OCI-LY7 (cell line): ENCODE measurements around the gene SH2D3C. TPM values are rescaled to one million over a fixed set of nuclear protein-coding genes. Genes with fewer than 3 reads are reported as not detected.
A peak's percentile ranks its signal among the peaks of the same experiment; 100 is the strongest.

Experiments
- BruUV-seq: library from RNA; stranded (reverse); fragments of 400-500 nt; replicated peaks from 2 replicates; lab custom pipeline; 2021; lab: Mats Ljungman, UMichigan
- CTCF ChIA-PET: fragments of 300-600 bp; sonication (Branson Sonifier 250); formaldehyde crosslinking; loops from one replicate; lab custom pipeline; 2022; ENCODE audit warnings: antibody characterized with exemption; ENCODE audit not compliant: unreplicated experiment; lab: Charles Lee
- POLR2A ChIA-PET: fragments of 300-600 bp; sonication (Branson Sonifier 250); formaldehyde crosslinking; loops from one replicate; lab custom pipeline; 2022; ENCODE audit warnings: antibody characterized with exemption; lab: Charles Lee
- DNase-seq: peaks from one replicate; pipeline ENCODE4 v3.0.0-alpha.2; 2015; ENCODE audit warnings: low spot score
- H2AFZ ChIP-seq: fragments of 200-600 bp; sonication (generic), shearing (Covaris generic); 2 replicates; pipeline ENCODE4 v1.6.1; 2014; ENCODE audit warnings: mild to moderate bottlenecking, antibody characterized with exemption, low read length, moderate library complexity
- H3K27ac ChIP-seq: fragments of 200-600 bp; sonication (generic); 2 replicates; pipeline ENCODE4 v1.5.1; 2014; ENCODE audit warnings: mixed run types, low read depth, mild to moderate bottlenecking, moderate library complexity, low read length, inconsistent platforms; ENCODE audit not compliant: poor library complexity, severe bottlenecking
- H3K36me3 ChIP-seq: fragments of 200-600 bp; sonication (generic); 2 replicates; pipeline ENCODE4 v1.6.1; 2014; ENCODE audit warnings: mild to moderate bottlenecking, antibody characterized with exemption, low read length, moderate library complexity, mixed read lengths; ENCODE audit not compliant: insufficient read depth
- H3K4me1 ChIP-seq: fragments of 200-600 bp; sonication (generic); 2 replicates; pipeline ENCODE4 v1.5.1; 2014; ENCODE audit warnings: mild to moderate bottlenecking, low read length; ENCODE audit not compliant: insufficient read depth, poor library complexity, severe bottlenecking
- H3K4me2 ChIP-seq: fragments of 200-600 bp; sonication (generic); 2 replicates; pipeline ENCODE4 v1.6.1; 2014; ENCODE audit warnings: mild to moderate bottlenecking, low read length
- H3K4me3 ChIP-seq: fragments of 200-600 bp; sonication (generic); 2 replicates; pipeline ENCODE4 v1.5.1; 2014; ENCODE audit warnings: mild to moderate bottlenecking, low read depth, low read length; ENCODE audit not compliant: poor library complexity, severe bottlenecking
- H3K79me2 ChIP-seq: fragments of 200-600 bp; sonication (generic); 2 replicates; pipeline ENCODE4 v1.6.1; 2016; ENCODE audit warnings: low read depth, mild to moderate bottlenecking, low read length, moderate library complexity, mixed read lengths; ENCODE audit not compliant: insufficient read depth
- H3K9me2 ChIP-seq: fragments of 200-600 bp; sonication (generic); 2 replicates; pipeline ENCODE4 v1.6.1; 2016; ENCODE audit warnings: mild to moderate bottlenecking, low read length, mixed read lengths; ENCODE audit not compliant: insufficient read depth
- H3K9me3 ChIP-seq: fragments of 200-600 bp; sonication (generic); 2 replicates; pipeline ENCODE4 v1.6.1; 2014; ENCODE audit warnings: mild to moderate bottlenecking, mixed run types, low read length, mixed read lengths
- H4K20me1 ChIP-seq: fragments of 200-600 bp; sonication (generic); 2 replicates; pipeline ENCODE4 v1.6.1; 2014; ENCODE audit warnings: mild to moderate bottlenecking, antibody characterized with exemption, low read length, moderate library complexity, mixed read lengths; ENCODE audit not compliant: insufficient read depth
- CTCF ChIP-seq: fragments of 200-600 bp; sonication (generic); conservative IDR thresholded peaks from 2 replicates; pipeline ENCODE4 v1.5.1; 2014; ENCODE audit warnings: mild to moderate bottlenecking, antibody characterized with exemption, low read length, moderate library complexity, mixed read lengths
- EZH2phosphoT487 ChIP-seq: fragments of 200-600 bp; sonication (generic); IDR thresholded peaks from 2 replicates; pipeline ENCODE4 v1.6.1; 2018; ENCODE audit warnings: low read depth, borderline replicate concordance, mild to moderate bottlenecking, mixed run types, antibody characterized with exemption, low read length, moderate library complexity, mixed read lengths
- intact Hi-C: fragments of 100-400 bp; cut with micrococcal nuclease; formaldehyde crosslinking; loops from one replicate; pipeline ENCODE4 v1.10.0; 2022; ENCODE audit not compliant: unreplicated experiment
- total RNA-seq, 2 experiments: library from RNA; depleted of rRNA in 1 of 2; stranded (reverse); fragments of >200 nt in 1 of 2; shearing (Covaris generic) in 1 of 2; gene quantifications; 2 replicates each; pipeline ENCODE4 v1.2.3, GENCODE V29; 2014 to 2022

The SH2D3C gene
- total RNA-seq, 2 experiments from 2014 or later: 40.0 to 45.7 TPM

- POLR2A ChIA-PET: interaction anchor here (0.8 to 2.6 kb wide), 3 partner anchors 9 to 135 kb away, joined by 3 to 8 read pairs (median 4); no protein-coding TSS in a partner anchor
- CTCF ChIA-PET: no interaction called here
- H3K9me3 ChIP-seq: no peaks in the 10 kb centered on the region
- H3K36me3 ChIP-seq: peaks cover 9% of the 10 kb centered on the region; the same call in 1 of the 2 replicates
- no peak for TF ChIP-seq EZH2phosphoT487
- TF ChIP-seq CTCF: peak; percentile 41; the same call in 1 of the 2 replicates
- BruUV-seq: no TSS peak
- DNase-seq: peak; percentile 43
- peak overlapping the region; percentile 95 for H3K27ac ChIP-seq
- H4K20me1 ChIP-seq: no peaks in the 10 kb centered on the region
- H3K4me2 ChIP-seq: peak overlapping the region; percentile 93
- intact Hi-C loops: no loop called here
- H3K4me1 ChIP-seq: peaks cover 68% of the 10 kb centered on the region
- no peaks in the 10 kb centered on the region for H3K9me2 ChIP-seq
- H3K79me2 ChIP-seq: peaks cover 40% of the 10 kb centered on the region
- peak overlapping the region; percentile 88 for H3K4me3 ChIP-seq
- no peak overlapping the region for H2AFZ ChIP-seq
Measured at GRCh38 chr9:127780126-127780885, 1.8 kb upstream of the SH2D3C start.

- no peaks in the 10 kb centered on the region for H4K20me1 ChIP-seq
- no peaks in the 10 kb centered on the region for H3K9me3 ChIP-seq
- no peaks in the 10 kb centered on the region for H3K9me2 ChIP-seq
- TF ChIP-seq EZH2phosphoT487: no peak
- TF ChIP-seq CTCF: no peak
- H3K79me2 ChIP-seq: peaks cover 46% of the 10 kb centered on the region
- ChIA-PET POLR2A (interaction anchor here (0.7 to 2.6 kb wide), 7 partner anchors 8 to 204 kb away, joined by 3 to 8 read pairs (median 4); no protein-coding TSS in a partner anchor), CTCF (interaction anchor here (0.6 kb wide), 1 partner anchor 190 kb away, joined by 4 read pairs; no protein-coding TSS in a partner anchor)
- H3K27ac ChIP-seq: peak overlapping the region; percentile 95
- peak overlapping the region; percentile 93 for H3K4me2 ChIP-seq
- H3K36me3 ChIP-seq: peaks cover 12% of the 10 kb centered on the region; the same call in 1 of the 2 replicates
- intact Hi-C loops: loop anchor here (5.0 kb wide), 2 partner anchors 203 to 288 kb away; partner anchors contain the start of genes EEIG1, NAIF1 and SLC25A25
- peaks cover 72% of the 10 kb centered on the region for H3K4me1 ChIP-seq
- H3K4me3 ChIP-seq: peak overlapping the region; percentile 88
- DNase-seq: peak; percentile 94
- BruUV-seq: no TSS peak
- no peak overlapping the region for H2AFZ ChIP-seq
Measured at GRCh38 chr9:127779136-127779981, 893 bp upstream of the SH2D3C start.
